Middle frontal gyrus (tissue), 1 donor: ENCODE data around the gene FBXL2.
"Not testable (repeated sequence)": the region's sequence is repeated elsewhere in the genome, so short reads cannot be mapped to it uniquely, and the experiment has no call there.

Experiments
- DNase-seq: peaks from one replicate; pipeline ENCODE4 v3.0.0-alpha.2; 2015; ENCODE audit warnings: low spot score; ENCODE audit errors: extremely low spot score

Gene FBXL2

DNA sequence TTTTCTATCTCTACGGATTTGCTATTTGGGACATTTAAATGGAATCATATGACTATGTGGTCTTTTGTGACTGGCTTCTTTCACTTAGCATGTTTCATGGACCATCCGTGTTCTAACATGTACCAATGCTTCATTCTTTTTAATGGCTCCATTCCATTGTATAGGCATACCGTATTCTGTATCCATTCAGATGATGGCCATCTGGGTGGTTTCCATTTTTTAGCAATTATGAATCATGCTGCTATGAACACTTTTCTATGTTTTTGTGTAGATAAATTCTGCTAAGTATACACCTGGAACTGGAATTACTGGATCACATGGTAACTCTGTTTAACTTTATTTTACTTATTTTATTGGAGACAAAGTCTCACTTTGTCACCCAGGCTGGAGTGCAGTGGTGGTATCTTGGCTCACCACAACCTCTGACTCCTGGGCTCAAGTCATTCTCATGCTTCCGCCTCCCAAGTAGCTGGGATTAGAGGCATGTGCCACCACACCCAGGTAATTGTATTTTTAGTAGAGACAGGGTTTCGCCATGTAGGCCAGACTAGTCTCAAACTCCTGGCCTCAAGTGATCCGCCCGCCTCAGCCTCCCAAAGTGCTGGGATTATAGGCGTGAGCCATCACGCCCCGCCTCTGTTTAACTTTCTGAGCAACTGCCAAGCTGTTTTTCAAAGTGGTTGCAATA, 149.5 kb downstream of the FBXL2 start:
- no peak for DNase-seq

DNA sequence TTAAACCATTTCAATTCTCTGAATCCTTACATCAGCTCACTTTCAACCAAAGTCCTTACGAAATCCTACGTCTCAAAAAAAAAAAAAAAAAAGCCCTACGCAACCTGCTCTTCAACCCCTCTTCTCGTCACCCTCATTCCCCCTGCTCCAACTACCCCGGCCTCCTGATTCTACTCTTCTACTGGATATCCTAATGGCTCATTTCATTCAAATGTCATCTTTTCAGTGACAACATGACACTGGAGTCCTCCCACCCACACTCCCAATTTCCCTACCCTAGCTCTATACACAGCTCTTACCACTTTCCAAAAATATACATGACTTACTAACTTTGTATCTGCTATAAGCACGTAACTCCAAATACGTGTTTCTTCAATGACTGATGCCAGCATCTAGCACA, 151.5 kb downstream of the FBXL2 start:
- no peak for DNase-seq

DNA sequence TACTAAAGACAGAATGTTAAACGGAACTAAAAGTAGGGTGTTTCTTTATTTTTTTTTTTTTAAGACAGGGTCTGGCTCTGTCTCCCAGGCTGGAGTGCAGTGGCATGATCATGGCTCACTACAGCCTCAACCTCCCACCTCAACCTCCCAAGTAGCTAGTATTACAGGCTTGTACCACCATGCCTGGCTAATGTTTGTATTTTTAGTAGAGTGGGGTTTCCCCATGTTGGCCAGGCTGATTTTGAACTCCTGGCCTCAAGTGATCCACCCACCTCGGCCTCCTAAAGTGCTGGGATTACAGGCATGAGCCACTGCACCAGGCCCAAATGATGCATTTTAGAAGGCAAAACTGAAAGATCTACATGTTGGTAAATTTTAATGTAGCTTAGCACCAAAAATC, 152.1 kb downstream of the FBXL2 start:
- not testable (repeated sequence) for DNase-seq

DNA sequence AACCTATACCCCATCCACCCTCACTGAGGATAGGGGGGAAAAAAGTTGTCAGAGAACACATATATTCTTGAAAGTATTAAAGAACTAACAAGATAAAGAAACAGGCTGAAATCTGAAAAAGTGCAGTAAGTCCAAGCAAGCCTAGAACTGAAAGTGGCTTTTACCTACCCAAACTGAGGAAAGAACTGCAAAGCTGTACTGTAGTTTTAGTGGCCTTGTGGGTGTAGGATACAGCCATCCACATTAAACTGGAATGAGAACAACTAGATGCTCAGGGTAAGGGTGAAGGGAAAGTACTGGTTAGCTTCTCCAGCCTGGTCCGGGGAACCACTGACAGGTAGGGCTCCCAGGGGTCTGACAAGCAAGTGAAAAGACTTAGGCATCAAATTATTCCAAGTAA, 152.8 kb downstream of the FBXL2 start:
- no peak for DNase-seq

DNA sequence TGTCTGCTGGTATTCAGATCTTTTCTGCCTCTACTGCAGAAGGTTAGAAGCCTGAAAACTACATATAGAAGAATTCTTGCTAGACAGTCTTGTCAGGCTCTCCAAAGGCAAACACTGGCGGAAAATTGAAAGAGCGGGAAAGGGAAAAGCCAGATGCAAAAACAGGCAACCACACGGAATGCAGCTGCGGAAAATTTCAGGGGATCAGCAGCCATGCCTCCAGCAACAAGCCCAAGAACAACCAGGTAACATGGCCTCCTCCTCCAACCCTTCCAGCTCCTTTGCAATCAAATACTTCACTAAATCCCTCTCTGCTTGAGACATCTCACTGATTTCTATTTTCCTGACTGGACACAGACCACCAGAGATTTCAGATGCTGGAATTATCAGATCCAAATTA, 153.3 kb downstream of the FBXL2 start:
- no peak for DNase-seq

DNA sequence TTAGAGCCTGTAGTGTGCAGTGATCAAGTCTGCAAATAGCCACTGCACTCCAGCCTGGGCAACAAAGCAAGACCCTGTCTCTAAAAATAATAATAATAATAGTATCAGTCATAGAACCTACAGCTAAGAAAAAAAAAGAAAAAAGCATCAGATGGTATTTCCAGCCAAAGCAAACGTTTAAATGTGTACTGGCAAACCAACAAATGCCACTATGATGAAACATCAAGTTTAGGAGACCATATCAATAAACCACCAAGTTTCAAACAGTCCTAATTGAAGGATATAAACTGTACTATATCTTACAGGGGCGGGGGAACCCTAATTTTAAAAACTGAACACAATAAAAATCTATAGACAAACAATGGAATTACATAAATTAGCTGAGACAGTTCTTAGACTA, 156.6 kb downstream of the FBXL2 start:
- DNase-seq: no peak
